Upper lobe of left lung (tissue), 4 donors: Measurements from ENCODE around the gene SYNPO.

ENCODE experiments used
- CTCF ChIP-seq, 6 experiments: fragments of 450-650 bp in 4 of 6; fragments of 200-600 bp in 2 of 6; sonication (generic) in 2 of 6; IDR thresholded peaks; one replicate each; pipeline ENCODE4 v1.5.1; 2016 to 2019; ENCODE audit warnings: antibody characterized with exemption in 6 of 6
- EP300 ChIP-seq, 4 donors: sonication (generic); formaldehyde crosslinking; IDR thresholded peaks; one replicate each; pipeline ENCODE4 v1.5.1; 2017; ENCODE audit warnings: antibody characterized with exemption in 4 of 4, control low read depth in 2 of 4
- POLR2A ChIP-seq, 4 donors: fragments of 450-650 bp; IDR thresholded peaks; one replicate each; pipeline ENCODE4 v1.5.1; 2016 to 2017; ENCODE audit warnings: antibody characterized with exemption in 4 of 4, mild to moderate bottlenecking in 2 of 4
- POLR2AphosphoS5 ChIP-seq, 2 donors: sonication (generic); formaldehyde crosslinking; IDR thresholded peaks; one replicate each; pipeline ENCODE4 v1.5.1; 2017; ENCODE audit warnings: antibody characterized with exemption in 2 of 2

GRCh38 chr5:150615141-150615699 lies 25.2 kb upstream of the SYNPO start:
- TF ChIP-seq CTCF (IDR thresholded peaks at IDR 0.05) = no peak
- TF ChIP-seq EP300 (IDR thresholded peaks at IDR 0.05) = no peak
- TF ChIP-seq POLR2AphosphoS5 (IDR thresholded peaks at IDR 0.05) = peak in 1 of 2 donors; percentile 62
- TF ChIP-seq POLR2A (IDR thresholded peaks at IDR 0.05) = no peak
